HepG2 (cell line): ENCODE results near the gene PPP1R1B. TPM values are rescaled to one million over a fixed set of nuclear protein-coding genes. Genes with fewer than 3 reads are reported as not detected.

Experiments
- ATAC-seq: fragments of 200-7000 bp; cut with Tn5 transposase; 3 replicates; pipeline ENCODE4 v1.9.1; 2020; ENCODE audit warnings: mild to moderate bottlenecking, moderate library complexity
- BruUV-seq: library from RNA; stranded (reverse); fragments of 400-500 nt; replicated peaks from 2 replicates; lab custom pipeline; 2021; lab: Mats Ljungman, UMichigan
- CTCF ChIA-PET: fragments of 300-600 bp; formaldehyde crosslinking; extraction: SDS; loops from one replicate; lab custom pipeline; 2021; ENCODE audit warnings: low total read pairs, inconsistent platforms, low intra/inter-chr PET ratio; lab: Yijun Ruan, JAX
- POLR2A ChIA-PET: fragments of 350-600 bp; sonication (Branson Sonifier 250); formaldehyde crosslinking; loops from one replicate; lab custom pipeline; 2020; ENCODE audit warnings: antibody characterized with exemption, inconsistent platforms; lab: Yijun Ruan, JAX
- DNase-seq: peaks from one replicate; pipeline ENCODE4 v3.0.0-alpha.2; 2015; ENCODE audit warnings: low spot score
- FAIRE-seq: peaks from 3 replicates; lab custom pipeline; 2011; peaks lifted over from hg19 to GRCh38; lab: Jason Lieb, UNC
- H2AFZ ChIP-seq: one replicate; pipeline ENCODE4 v1.6.1; 2011; ENCODE audit warnings: low read length, inconsistent platforms
- H3K27ac ChIP-seq: fragments of 300-600 bp; 3 replicates; pipeline ENCODE4 v1.8.0; 2011; ENCODE audit warnings: mixed run types, mild to moderate bottlenecking, mixed read lengths, low read length, inconsistent platforms; ENCODE audit not compliant: insufficient read depth; ENCODE audit errors: extremely low read length
- H3K27me3 ChIP-seq, 2 experiments: fragments of 200-600 bp in 1 of 2; 2 replicates in 1 of 2; 3 replicates in 1 of 2; pipeline versions ENCODE4 v1.6.0 to v1.8.0; 2011; ENCODE audit warnings: low read length in 2 of 2, mild to moderate bottlenecking in 2 of 2, moderate library complexity in 2 of 2, inconsistent platforms in 1 of 2; ENCODE audit not compliant: insufficient read depth in 2 of 2, control insufficient read depth in 1 of 2
- H3K36me3 ChIP-seq, 2 experiments: fragments of 200-600 bp in 1 of 2; replicated peaks in 1 of 2; 2 replicates in 1 of 2; 3 replicates in 1 of 2; pipeline versions ENCODE4 v1.5.1 to v1.8.0; 2011; ENCODE audit warnings: low read length in 2 of 2, inconsistent platforms in 1 of 2; ENCODE audit not compliant: insufficient read depth in 2 of 2, control insufficient read depth in 1 of 2
- H3K4me1 ChIP-seq: 2 replicates; pipeline ENCODE4 v1.5.1; 2012; ENCODE audit warnings: low read length, inconsistent platforms; ENCODE audit not compliant: insufficient read depth
- H3K4me2 ChIP-seq: 2 replicates; pipeline ENCODE4 v1.6.0; 2011; ENCODE audit warnings: low read depth, low read length, inconsistent platforms
- H3K4me3 ChIP-seq, 3 experiments: fragments of 200-600 bp in 1 of 3; sonication (generic), shearing (Covaris generic) in 1 of 3; replicated peaks in 1 of 3; 2 replicates each; pipeline ENCODE4 v1.5.1; 2011 to 2016; ENCODE audit warnings: low read length in 3 of 3, inconsistent platforms in 2 of 3, low read depth in 2 of 3, mild to moderate bottlenecking in 2 of 3, control low read depth in 1 of 3, mixed read lengths in 1 of 3; ENCODE audit not compliant: insufficient read depth in 1 of 3
- H3K79me2 ChIP-seq: one replicate; pipeline ENCODE4 v1.6.1; 2011; ENCODE audit warnings: low read length, inconsistent platforms; ENCODE audit not compliant: insufficient read depth
- H3K9ac ChIP-seq: 2 replicates; pipeline ENCODE4 v1.6.0; 2011; ENCODE audit warnings: mild to moderate bottlenecking, low read depth, low read length, inconsistent platforms; ENCODE audit not compliant: insufficient read depth
- H3K9me3 ChIP-seq: 2 replicates; pipeline ENCODE4 v1.5.1; 2012; ENCODE audit warnings: mild to moderate bottlenecking, low read length
- H4K20me1 ChIP-seq: 2 replicates; pipeline ENCODE4 v1.6.0; 2011; ENCODE audit warnings: inconsistent platforms, mild to moderate bottlenecking, low read length, moderate library complexity; ENCODE audit not compliant: insufficient read depth
- ATF4 ChIP-seq, 2 experiments: fragments of 450-650 bp in 1 of 2; sonication (generic) in 1 of 2; formaldehyde crosslinking; IDR thresholded peaks; 2 replicates each; pipeline versions ENCODE4 v1.5.0 to v1.8.0; 2020 to 2022; ENCODE audit warnings: mild to moderate bottlenecking in 1 of 2, missing genetic modification reagents in 1 of 2
- BCLAF1 ChIP-seq: fragments of 450-650 bp; IDR thresholded peaks from 2 replicates; pipeline ENCODE4 v1.6.1; 2017; ENCODE audit warnings: mild to moderate bottlenecking
- CC2D1A ChIP-seq: sonication (generic); formaldehyde crosslinking; IDR thresholded peaks from 2 replicates; pipeline ENCODE4 v1.8.1; 2023; ENCODE audit warnings: mild to moderate bottlenecking, missing genetic modification reagents
- CHD4 ChIP-seq: fragments of 200-600 bp; sonication (generic); IDR thresholded peaks from 2 replicates; pipeline ENCODE4 v1.7.0; 2017; ENCODE audit warnings: mild to moderate bottlenecking, low read length, borderline replicate concordance
- HIVEP1 ChIP-seq: sonication (generic); formaldehyde crosslinking; IDR thresholded peaks from 2 replicates; pipeline ENCODE4 v1.4.0; 2020; ENCODE audit warnings: mild to moderate bottlenecking, missing genetic modification reagents
- MED8 ChIP-seq: sonication (generic); formaldehyde crosslinking; IDR thresholded peaks from 2 replicates; pipeline ENCODE4 v1.8.1; 2023; ENCODE audit warnings: mild to moderate bottlenecking, missing genetic modification reagents; ENCODE audit not compliant: insufficient replicate concordance
- NR2C2 ChIP-seq: sonication (generic); formaldehyde crosslinking; IDR thresholded peaks from 2 replicates; pipeline ENCODE4 v1.4.0; 2020; ENCODE audit warnings: missing genetic modification reagents, mild to moderate bottlenecking, moderate library complexity, borderline replicate concordance
- ONECUT2 ChIP-seq: sonication (generic); formaldehyde crosslinking; IDR thresholded peaks from 2 replicates; pipeline ENCODE4 v1.4.0; 2020; ENCODE audit warnings: missing genetic modification reagents
- SIX4 ChIP-seq: sonication (generic); formaldehyde crosslinking; IDR thresholded peaks from 2 replicates; pipeline ENCODE4 v1.4.0; 2020; ENCODE audit warnings: missing genetic modification reagents
- TMF1 ChIP-seq: sonication (generic); formaldehyde crosslinking; IDR thresholded peaks from 2 replicates; pipeline ENCODE4 v1.8.1; 2022; ENCODE audit warnings: low read depth, missing genetic modification reagents
- TOPORS ChIP-seq: sonication (generic); formaldehyde crosslinking; IDR thresholded peaks from 2 replicates; pipeline ENCODE4 v1.8.0; 2023; ENCODE audit warnings: mild to moderate bottlenecking, missing genetic modification reagents
- TRIM24 ChIP-seq: sonication (generic); formaldehyde crosslinking; IDR thresholded peaks from 2 replicates; pipeline ENCODE4 v1.8.0; 2022; ENCODE audit warnings: mild to moderate bottlenecking, missing genetic modification reagents
- ZFY ChIP-seq: sonication (generic); formaldehyde crosslinking; IDR thresholded peaks from 2 replicates; pipeline ENCODE4 v1.4.0; 2020; ENCODE audit warnings: missing genetic modification reagents
- ZNF235 ChIP-seq: sonication (generic); formaldehyde crosslinking; IDR thresholded peaks from 2 replicates; pipeline ENCODE4 v1.8.1; 2023; ENCODE audit warnings: mild to moderate bottlenecking, missing genetic modification reagents, borderline replicate concordance
- ZNF44 ChIP-seq: sonication (generic); formaldehyde crosslinking; IDR thresholded peaks from 2 replicates; pipeline ENCODE4 v1.5.1; 2020; ENCODE audit warnings: mild to moderate bottlenecking, missing genetic modification reagents
- ZNF605 ChIP-seq: sonication (generic); formaldehyde crosslinking; IDR thresholded peaks from 2 replicates; pipeline ENCODE4 v1.8.0; 2022; ENCODE audit warnings: mild to moderate bottlenecking, missing genetic modification reagents
- ZNF788 ChIP-seq: sonication (generic); formaldehyde crosslinking; IDR thresholded peaks from 2 replicates; pipeline ENCODE4 v1.5.0; 2020; ENCODE audit warnings: mild to moderate bottlenecking, missing genetic modification reagents, borderline replicate concordance
- ZNF841 ChIP-seq: sonication (generic); formaldehyde crosslinking; IDR thresholded peaks from 2 replicates; pipeline ENCODE4 v1.8.1; 2023; ENCODE audit warnings: missing genetic modification reagents, borderline replicate concordance
- WGBS: methylation state at CpG from one replicate; pipeline ENCODE4 v1.1.6; 2017; ENCODE audit warnings: low lambda C conversion rate; 5-methylcytosine and 5-hydroxymethylcytosine counted together
- in situ Hi-C: cut with HindIII; loops from 2 replicates; pipeline ENCODE4 v1.10.0; 2017; ENCODE audit warnings: low pct_unique_long_range_greater_than_20kb; ENCODE audit not compliant: extremely low pct_ligation_motif_present
- intact Hi-C: fragments of 100-400 bp; cut with micrococcal nuclease; formaldehyde crosslinking; loops from one replicate; pipeline ENCODE4 v1.10.0; 2022; ENCODE audit not compliant: unreplicated experiment
- polyA plus RNA-seq, 8 experiments: library from polyadenylated mRNA; depleted of rRNA in 3 of 8; stranded (reverse) in 7 of 8; unstranded in 1 of 8; fragments of >200 nt; fragmentation: Illumina TruSeq in 4 of 8; extraction: Trizol in 4 of 8; gene quantifications; 2 replicates each; pipeline versions ENCODE4 v1.2.1 to v1.2.3, GENCODE V29; 2011 to 2016; ENCODE audit warnings: low read depth in 4 of 8, missing spikeins in 1 of 8, mixed read lengths in 1 of 8; ENCODE audit not compliant: insufficient read depth in 1 of 8
- total RNA-seq, 5 experiments: library from RNA; depleted of rRNA; stranded (reverse); fragments of >200 nt; fragmentation: Illumina TruSeq; extraction: Trizol; gene quantifications; 2 replicates each; pipeline ENCODE4 v1.2.3, GENCODE V29; 2016; ENCODE audit warnings: low read depth in 1 of 5

PPP1R1B gene
- total and polyA plus RNA-seq, 2 of the 13 experiments (the other 11 are each of a cell fraction or from before 2014, with no cell fraction given) = 0.08 TPM; not detected in 1

- no peaks in the 10 kb centered on the region for H3K9me3 ChIP-seq
- WGBS = 30% methylated on average over 16 of the region's 19 CpGs
- H3K79me2 ChIP-seq = no peaks in the 10 kb centered on the region
- no peaks in the 10 kb centered on the region for H3K36me3 ChIP-seq
- in situ Hi-C loops (loop anchor here (5.0 kb wide), 2 partner anchors 50 to 80 kb away; no protein-coding TSS in a partner anchor), intact Hi-C loops (loop anchor here (1.0 to 5.0 kb wide), 2 partner anchors 46 to 80 kb away; no protein-coding TSS in a partner anchor)
- no peaks in the 10 kb centered on the region for H4K20me1 ChIP-seq
- DNase-seq = peak; percentile 67
- TSS peak; percentile 50 for BruUV-seq
- peak; percentile 69 for ATAC-seq
- H3K4me2 ChIP-seq = peak overlapping the region; percentile 95
- H3K27ac ChIP-seq = no peak overlapping the region
- H2AFZ ChIP-seq = peak overlapping the region; percentile 83
- H3K27me3 ChIP-seq = peaks cover 9 to 38% of the 10 kb centered on the region in 2 experiments
- H3K9ac ChIP-seq = peak overlapping the region; percentile 60; the same call in 1 of the 2 replicates
- peaks cover 80% of the 10 kb centered on the region for H3K4me1 ChIP-seq
- peak; percentile 81 for FAIRE-seq
- CTCF ChIA-PET = interaction anchor here (1.2 to 8.5 kb wide), 6 partner anchors 37 to 124 kb away, joined by 4 to 136 read pairs (median 9); partner anchors contain the start of gene MIEN1
- H3K4me3 ChIP-seq = peak overlapping the region; percentile 19 to 69 (median 47); a peak in 5 of 6 replicates
- POLR2A ChIA-PET = interaction anchor here (0.6 to 9.4 kb wide), 12 partner anchors 16 to 428 kb away, joined by 3 to 96 read pairs (median 6); partner anchors contain the start of genes ERBB2, GRB7, MIEN1 and PGAP3
- 0 out of 2 replicates have a peak, but pooled peaks have one; percentile 50 for TF ChIP-seq NR2C2 (CRISPR knock-in tag)
- 0 out of 2 replicates have a peak, but pooled peaks have one; percentile 57 for TF ChIP-seq ZNF44 (CRISPR knock-in tag)
- TF ChIP-seq ZNF605 (CRISPR knock-in tag) = no peak
- no peak for TF ChIP-seq TOPORS (CRISPR knock-in tag)
- TF ChIP-seq CC2D1A = peak; percentile 84; the same call in 1 of the 2 replicates
- no peak for TF ChIP-seq BCLAF1
- no peak for TF ChIP-seq ONECUT2 (CRISPR knock-in tag)
- TF ChIP-seq ZNF841 (CRISPR knock-in tag) = no peak
- no peak for TF ChIP-seq TMF1 (CRISPR knock-in tag)
- TF ChIP-seq ATF4 (CRISPR knock-in tag; IDR thresholded peaks at IDR 0.05) = no peak
- no peak for TF ChIP-seq MED8 (CRISPR knock-in tag)
- TF ChIP-seq CHD4 = 0 out of 2 replicates have a peak, but pooled peaks have one; percentile 33
- no peak for TF ChIP-seq TRIM24
- TF ChIP-seq ZNF788 (CRISPR knock-in tag) = peak; percentile 88
- TF ChIP-seq ZFY = peak; percentile 80
- no peak for TF ChIP-seq ZNF235 (CRISPR knock-in tag)
- peak; percentile 61 for TF ChIP-seq HIVEP1 (CRISPR knock-in tag)
- TF ChIP-seq SIX4 (CRISPR knock-in tag) = no peak
Observed at GRCh38 chr17:39671651-39672521, 45.1 kb downstream of the PPP1R1B start.
